Measurements from ENCODE around the gene GUCA2B. TPM values are rescaled to one million over a fixed set of nuclear protein-coding genes. Genes with fewer than 3 reads are reported as not detected.

The GUCA2B gene
- total and polyA plus RNA-seq, 4 donors: 1.7 to 3.3 TPM; not detected in 2

- TF ChIP-seq, protein P1, sequence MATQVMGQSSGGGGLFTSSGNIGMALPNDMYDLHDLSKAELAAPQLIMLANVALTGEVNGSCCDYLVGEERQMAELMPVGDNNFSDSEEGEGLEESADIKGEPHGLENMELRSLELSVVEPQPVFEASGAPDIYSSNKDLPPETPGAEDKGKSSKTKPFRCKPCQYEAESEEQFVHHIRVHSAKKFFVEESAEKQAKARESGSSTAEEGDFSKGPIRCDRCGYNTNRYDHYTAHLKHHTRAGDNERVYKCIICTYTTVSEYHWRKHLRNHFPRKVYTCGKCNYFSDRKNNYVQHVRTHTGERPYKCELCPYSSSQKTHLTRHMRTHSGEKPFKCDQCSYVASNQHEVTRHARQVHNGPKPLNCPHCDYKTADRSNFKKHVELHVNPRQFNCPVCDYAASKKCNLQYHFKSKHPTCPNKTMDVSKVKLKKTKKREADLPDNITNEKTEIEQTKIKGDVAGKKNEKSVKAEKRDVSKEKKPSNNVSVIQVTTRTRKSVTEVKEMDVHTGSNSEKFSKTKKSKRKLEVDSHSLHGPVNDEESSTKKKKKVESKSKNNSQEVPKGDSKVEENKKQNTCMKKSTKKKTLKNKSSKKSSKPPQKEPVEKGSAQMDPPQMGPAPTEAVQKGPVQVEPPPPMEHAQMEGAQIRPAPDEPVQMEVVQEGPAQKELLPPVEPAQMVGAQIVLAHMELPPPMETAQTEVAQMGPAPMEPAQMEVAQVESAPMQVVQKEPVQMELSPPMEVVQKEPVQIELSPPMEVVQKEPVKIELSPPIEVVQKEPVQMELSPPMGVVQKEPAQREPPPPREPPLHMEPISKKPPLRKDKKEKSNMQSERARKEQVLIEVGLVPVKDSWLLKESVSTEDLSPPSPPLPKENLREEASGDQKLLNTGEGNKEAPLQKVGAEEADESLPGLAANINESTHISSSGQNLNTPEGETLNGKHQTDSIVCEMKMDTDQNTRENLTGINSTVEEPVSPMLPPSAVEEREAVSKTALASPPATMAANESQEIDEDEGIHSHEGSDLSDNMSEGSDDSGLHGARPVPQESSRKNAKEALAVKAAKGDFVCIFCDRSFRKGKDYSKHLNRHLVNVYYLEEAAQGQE (IDR thresholded peaks at IDR 0.05): no peak
- TF ChIP-seq JUND (IDR thresholded peaks at IDR 0.05) (no peak), FOXA1 (IDR thresholded peaks at IDR 0.05) (no peak)
These were observed 24.2 kb upstream of the GUCA2B start (continued) for GRCh38 chr1:42128964-42129363.

- H3K36me3 ChIP-seq (ENCODE audit: control insufficient read depth in 4 of 4, insufficient read depth in 3 of 4, low read depth in 1 of 4, low read length in 3 of 4): no peaks in the 10 kb centered on the region
- no peak overlapping the region for H3K9ac ChIP-seq (ENCODE audit: low read depth in 1 of 2, low read length in 2 of 2)
- no peak overlapping the region for H3K27ac ChIP-seq (ENCODE audit: low read depth in 1 of 2, low read length in 2 of 2)
- no peaks in the 10 kb centered on the region for H3K9me3 ChIP-seq (ENCODE audit: control insufficient read depth in 4 of 4, low read length in 3 of 4)
- no peaks in the 10 kb centered on the region for H3K27me3 ChIP-seq (ENCODE audit: control insufficient read depth in 4 of 4, insufficient read depth in 4 of 4, low read length in 3 of 4)
- WGBS: 84% methylated on average over 5 of the region's 5 CpGs
- no peak overlapping the region for H3K4me3 ChIP-seq (ENCODE audit: low read depth in 1 of 3, low read length in 3 of 3)
- no peak for DNase-seq (ENCODE audit: low spot score)
- no peak for TF ChIP-seq GABPA (IDR thresholded peaks at IDR 0.05 in 1 of 2, conservative IDR thresholded peaks at IDR 0.05 in 1 of 2)
- TF ChIP-seq, protein P1 (IDR thresholded peaks at IDR 0.05): no peak
- no peak for TF ChIP-seq MAX (IDR thresholded peaks at IDR 0.05)
- no peak for TF ChIP-seq SP1 (IDR thresholded peaks at IDR 0.05)
- TF ChIP-seq CTCF (IDR thresholded peaks at IDR 0.05; ENCODE audit: low read depth, low read length, missing input control): no peak
- no peak for TF ChIP-seq FOXA1 (IDR thresholded peaks at IDR 0.05)
- no peak for TF ChIP-seq RXRA (IDR thresholded peaks at IDR 0.05)
- TF ChIP-seq FOXA2 (IDR thresholded peaks at IDR 0.05): no peak
- TF ChIP-seq RAD21 (IDR thresholded peaks at IDR 0.05): no peak
- no peak for TF ChIP-seq EGR1 (IDR thresholded peaks at IDR 0.05; ENCODE audit: low read depth in 2 of 2)
- no peak for TF ChIP-seq HNF4G (IDR thresholded peaks at IDR 0.05)
- TF ChIP-seq NR2F2 (IDR thresholded peaks at IDR 0.05): no peak
- TF ChIP-seq JUND (IDR thresholded peaks at IDR 0.05): no peak
- TF ChIP-seq ATF3 (IDR thresholded peaks at IDR 0.05): no peak
- no peak for TF ChIP-seq TAF1 (conservative IDR thresholded peaks at IDR 0.05)
- TF ChIP-seq ZBTB33 (IDR thresholded peaks at IDR 0.05): no peak
- TF ChIP-seq HNF4A (conservative IDR thresholded peaks at IDR 0.05): no peak
- no peak for TF ChIP-seq YY1 (IDR thresholded peaks at IDR 0.05)
- no peaks in the 10 kb centered on the region for H3K4me1 ChIP-seq (ENCODE audit: control insufficient read depth in 4 of 4, insufficient read depth in 4 of 4, low read length in 3 of 4)
These were observed 23.0 kb upstream of the GUCA2B start for GRCh38 chr1:42130061-42130660.

All from liver (tissue), 9 donors.